ENCODE measurements around the gene PPP1R7. TPM values are rescaled to one million over a fixed set of nuclear protein-coding genes. Genes with fewer than 3 reads are reported as not detected.

The PPP1R7 gene
- total RNA-seq, 1 experiment from 2014 or later = 49.1 TPM

- TF ChIP-seq ELF4 (CRISPR knock-in tag; IDR thresholded peaks at IDR 0.05; ENCODE audit: low read depth) = no peak
- no peak for TF ChIP-seq FOXP4 (CRISPR knock-in tag; IDR thresholded peaks at IDR 0.05)
- TF ChIP-seq ZNF138 (CRISPR knock-in tag; conservative IDR thresholded peaks at IDR 0.05) = no peak
- TF ChIP-seq FOXK1 (CRISPR knock-in tag; IDR thresholded peaks at IDR 0.05) = no peak
- no peak for TF ChIP-seq NFYB (CRISPR knock-in tag; conservative IDR thresholded peaks at IDR 0.05; ENCODE audit: low read depth)
- no peak for TF ChIP-seq ZBTB43 (CRISPR knock-in tag; IDR thresholded peaks at IDR 0.05)
- no peak for TF ChIP-seq RELA (CRISPR knock-in tag; IDR thresholded peaks at IDR 0.05; ENCODE audit: borderline replicate concordance)
- TF ChIP-seq, protein P1, sequence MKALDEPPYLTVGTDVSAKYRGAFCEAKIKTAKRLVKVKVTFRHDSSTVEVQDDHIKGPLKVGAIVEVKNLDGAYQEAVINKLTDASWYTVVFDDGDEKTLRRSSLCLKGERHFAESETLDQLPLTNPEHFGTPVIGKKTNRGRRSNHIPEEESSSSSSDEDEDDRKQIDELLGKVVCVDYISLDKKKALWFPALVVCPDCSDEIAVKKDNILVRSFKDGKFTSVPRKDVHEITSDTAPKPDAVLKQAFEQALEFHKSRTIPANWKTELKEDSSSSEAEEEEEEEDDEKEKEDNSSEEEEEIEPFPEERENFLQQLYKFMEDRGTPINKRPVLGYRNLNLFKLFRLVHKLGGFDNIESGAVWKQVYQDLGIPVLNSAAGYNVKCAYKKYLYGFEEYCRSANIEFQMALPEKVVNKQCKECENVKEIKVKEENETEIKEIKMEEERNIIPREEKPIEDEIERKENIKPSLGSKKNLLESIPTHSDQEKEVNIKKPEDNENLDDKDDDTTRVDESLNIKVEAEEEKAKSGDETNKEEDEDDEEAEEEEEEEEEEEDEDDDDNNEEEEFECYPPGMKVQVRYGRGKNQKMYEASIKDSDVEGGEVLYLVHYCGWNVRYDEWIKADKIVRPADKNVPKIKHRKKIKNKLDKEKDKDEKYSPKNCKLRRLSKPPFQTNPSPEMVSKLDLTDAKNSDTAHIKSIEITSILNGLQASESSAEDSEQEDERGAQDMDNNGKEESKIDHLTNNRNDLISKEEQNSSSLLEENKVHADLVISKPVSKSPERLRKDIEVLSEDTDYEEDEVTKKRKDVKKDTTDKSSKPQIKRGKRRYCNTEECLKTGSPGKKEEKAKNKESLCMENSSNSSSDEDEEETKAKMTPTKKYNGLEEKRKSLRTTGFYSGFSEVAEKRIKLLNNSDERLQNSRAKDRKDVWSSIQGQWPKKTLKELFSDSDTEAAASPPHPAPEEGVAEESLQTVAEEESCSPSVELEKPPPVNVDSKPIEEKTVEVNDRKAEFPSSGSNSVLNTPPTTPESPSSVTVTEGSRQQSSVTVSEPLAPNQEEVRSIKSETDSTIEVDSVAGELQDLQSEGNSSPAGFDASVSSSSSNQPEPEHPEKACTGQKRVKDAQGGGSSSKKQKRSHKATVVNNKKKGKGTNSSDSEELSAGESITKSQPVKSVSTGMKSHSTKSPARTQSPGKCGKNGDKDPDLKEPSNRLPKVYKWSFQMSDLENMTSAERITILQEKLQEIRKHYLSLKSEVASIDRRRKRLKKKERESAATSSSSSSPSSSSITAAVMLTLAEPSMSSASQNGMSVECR (CRISPR knock-in tag; IDR thresholded peaks at IDR 0.05; ENCODE audit: borderline replicate concordance) = no peak
- TF ChIP-seq KAT7 (CRISPR knock-in tag; IDR thresholded peaks at IDR 0.05; ENCODE audit: borderline replicate concordance) = no peak
- no peak for TF ChIP-seq ZNF423 (CRISPR knock-in tag; IDR thresholded peaks at IDR 0.05)
- no peak for TF ChIP-seq USF2 (CRISPR knock-in tag; IDR thresholded peaks at IDR 0.05)
- TF ChIP-seq ESRRA (CRISPR knock-in tag; IDR thresholded peaks at IDR 0.05; ENCODE audit: borderline replicate concordance) = no peak
- TF ChIP-seq, protein P2, sequence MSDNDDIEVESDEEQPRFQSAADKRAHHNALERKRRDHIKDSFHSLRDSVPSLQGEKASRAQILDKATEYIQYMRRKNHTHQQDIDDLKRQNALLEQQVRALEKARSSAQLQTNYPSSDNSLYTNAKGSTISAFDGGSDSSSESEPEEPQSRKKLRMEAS (CRISPR knock-in tag; IDR thresholded peaks at IDR 0.05) = no peak
- TF ChIP-seq, protein P3, sequence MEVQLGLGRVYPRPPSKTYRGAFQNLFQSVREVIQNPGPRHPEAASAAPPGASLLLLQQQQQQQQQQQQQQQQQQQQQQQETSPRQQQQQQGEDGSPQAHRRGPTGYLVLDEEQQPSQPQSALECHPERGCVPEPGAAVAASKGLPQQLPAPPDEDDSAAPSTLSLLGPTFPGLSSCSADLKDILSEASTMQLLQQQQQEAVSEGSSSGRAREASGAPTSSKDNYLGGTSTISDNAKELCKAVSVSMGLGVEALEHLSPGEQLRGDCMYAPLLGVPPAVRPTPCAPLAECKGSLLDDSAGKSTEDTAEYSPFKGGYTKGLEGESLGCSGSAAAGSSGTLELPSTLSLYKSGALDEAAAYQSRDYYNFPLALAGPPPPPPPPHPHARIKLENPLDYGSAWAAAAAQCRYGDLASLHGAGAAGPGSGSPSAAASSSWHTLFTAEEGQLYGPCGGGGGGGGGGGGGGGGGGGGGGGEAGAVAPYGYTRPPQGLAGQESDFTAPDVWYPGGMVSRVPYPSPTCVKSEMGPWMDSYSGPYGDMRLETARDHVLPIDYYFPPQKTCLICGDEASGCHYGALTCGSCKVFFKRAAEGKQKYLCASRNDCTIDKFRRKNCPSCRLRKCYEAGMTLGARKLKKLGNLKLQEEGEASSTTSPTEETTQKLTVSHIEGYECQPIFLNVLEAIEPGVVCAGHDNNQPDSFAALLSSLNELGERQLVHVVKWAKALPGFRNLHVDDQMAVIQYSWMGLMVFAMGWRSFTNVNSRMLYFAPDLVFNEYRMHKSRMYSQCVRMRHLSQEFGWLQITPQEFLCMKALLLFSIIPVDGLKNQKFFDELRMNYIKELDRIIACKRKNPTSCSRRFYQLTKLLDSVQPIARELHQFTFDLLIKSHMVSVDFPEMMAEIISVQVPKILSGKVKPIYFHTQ (CRISPR knock-in tag; IDR thresholded peaks at IDR 0.05) = no peak
- TF ChIP-seq ZNF232 (CRISPR knock-in tag; IDR thresholded peaks at IDR 0.05) = no peak
- TF ChIP-seq OVOL2 (CRISPR knock-in tag; IDR thresholded peaks at IDR 0.05; ENCODE audit: borderline replicate concordance) = no peak
- no peak for TF ChIP-seq ZNF512 (CRISPR knock-in tag; IDR thresholded peaks at IDR 0.05; ENCODE audit: borderline replicate concordance)
- no peak for TF ChIP-seq E2F4 (CRISPR knock-in tag; IDR thresholded peaks at IDR 0.05; ENCODE audit: borderline replicate concordance, low read depth)
- no peaks in the 10 kb centered on the region for H3K9me3 Mint-ChIP-seq
- DNase-seq (ENCODE audit: low spot score) = no peak
- ATAC-seq = no peak
- H3K36me3 Mint-ChIP-seq = peaks cover 6% of the 10 kb centered on the region; the same call in 1 of the 2 replicates
- peaks cover 19% of the 10 kb centered on the region for H3K4me1 Mint-ChIP-seq
- H3K27me3 Mint-ChIP-seq (ENCODE audit: low read depth) = no peaks in the 10 kb centered on the region
- no peak overlapping the region for H3K4me3 Mint-ChIP-seq
- ChIA-PET POLR2A (interaction anchor here (0.5 kb wide), 1 partner anchor 633 kb away, joined by 3 read pairs; no protein-coding TSS in a partner anchor), CTCF (no interaction called here)
- H3K27ac Mint-ChIP-seq = no peak overlapping the region
These were observed 5.7 kb downstream of the PPP1R7 start for GRCh38 chr2:241155936-241156335.

Data from WTC11 (cell line).